ENCODE results near the gene MRPL36. TPM values are rescaled to one million over a fixed set of nuclear protein-coding genes. Genes with fewer than 3 reads are reported as not detected.
"Not testable (repeated sequence)": the region's sequence is repeated elsewhere in the genome, so short reads cannot be mapped to it uniquely, and the experiment has no call there.

Gene MRPL36
- total and polyA plus RNA-seq, 8 donors = 20.7 to 38.4 (median 29.0) TPM

- Histone ChIP-seq H3K4me3 (no peak overlapping the region), H3K9me3 (no peaks in the 10 kb centered on the region), H3K27ac (no peak overlapping the region), H3K36me3 (peaks cover 0 to 29% of the 10 kb centered on the region in 2 donors), H3K27me3 (peaks cover 0 to 3% of the 10 kb centered on the region in 2 donors), H3K4me1 (peaks cover 0 to 13% of the 10 kb centered on the region in 2 donors)
- ATAC-seq (no peak), DNase-seq (peak in 2 of 4 donors; percentile 27 to 74)
- TF ChIP-seq, protein P1, sequence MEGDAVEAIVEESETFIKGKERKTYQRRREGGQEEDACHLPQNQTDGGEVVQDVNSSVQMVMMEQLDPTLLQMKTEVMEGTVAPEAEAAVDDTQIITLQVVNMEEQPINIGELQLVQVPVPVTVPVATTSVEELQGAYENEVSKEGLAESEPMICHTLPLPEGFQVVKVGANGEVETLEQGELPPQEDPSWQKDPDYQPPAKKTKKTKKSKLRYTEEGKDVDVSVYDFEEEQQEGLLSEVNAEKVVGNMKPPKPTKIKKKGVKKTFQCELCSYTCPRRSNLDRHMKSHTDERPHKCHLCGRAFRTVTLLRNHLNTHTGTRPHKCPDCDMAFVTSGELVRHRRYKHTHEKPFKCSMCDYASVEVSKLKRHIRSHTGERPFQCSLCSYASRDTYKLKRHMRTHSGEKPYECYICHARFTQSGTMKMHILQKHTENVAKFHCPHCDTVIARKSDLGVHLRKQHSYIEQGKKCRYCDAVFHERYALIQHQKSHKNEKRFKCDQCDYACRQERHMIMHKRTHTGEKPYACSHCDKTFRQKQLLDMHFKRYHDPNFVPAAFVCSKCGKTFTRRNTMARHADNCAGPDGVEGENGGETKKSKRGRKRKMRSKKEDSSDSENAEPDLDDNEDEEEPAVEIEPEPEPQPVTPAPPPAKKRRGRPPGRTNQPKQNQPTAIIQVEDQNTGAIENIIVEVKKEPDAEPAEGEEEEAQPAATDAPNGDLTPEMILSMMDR (IDR thresholded peaks at IDR 0.05) = no peak
- intact Hi-C loops (cut with DNase I) = no loop called here
Observed at GRCh38 chr5:1793966-1794900, 5.4 kb downstream of the MRPL36 start.

GRCh38 chr5:1793301-1793740 is 6.3 kb downstream of the MRPL36 start:
- H3K27ac ChIP-seq = peak overlapping the region in 1 of 2 donors; percentile 37
- ATAC-seq = no peak
- TF ChIP-seq, protein P1 (IDR thresholded peaks at IDR 0.05) = no peak

GRCh38 chr5:1792842-1793266 is 6.8 kb downstream of the MRPL36 start:
- H3K4me3 ChIP-seq = no peak overlapping the region
- H3K4me1 ChIP-seq = peaks cover 0 to 2% of the 10 kb centered on the region in 2 donors
- peaks cover 0 to 13% of the 10 kb centered on the region in 2 donors for H3K27me3 ChIP-seq
- ATAC-seq (peak; percentile 32), DNase-seq (peak in 1 of 4 donors; percentile 32)
- no peaks in the 10 kb centered on the region for H3K9me3 ChIP-seq
- intact Hi-C loops (cut with DNase I) = no loop called here
- TF ChIP-seq, protein P1 (IDR thresholded peaks at IDR 0.05) = no peak
- no peak overlapping the region for H3K27ac ChIP-seq
- peaks cover 0 to 20% of the 10 kb centered on the region in 2 donors for H3K36me3 ChIP-seq

More at GRCh38 chr5:1793301-1793740, 6.3 kb downstream of the MRPL36 start:
- Histone ChIP-seq H3K27me3 (peaks cover 0 to 9% of the 10 kb centered on the region in 2 donors), H3K9me3 (no peaks in the 10 kb centered on the region), H3K4me3 (no peak overlapping the region), H3K36me3 (peaks cover 0 to 25% of the 10 kb centered on the region in 2 donors), H3K4me1 (peaks cover 0 to 5% of the 10 kb centered on the region in 2 donors)
- intact Hi-C loops (cut with DNase I) = no loop called here
- DNase-seq = peak in 2 of 4 donors; percentile 27 to 58

GRCh38 chr5:1791176-1791575 is 8.5 kb downstream of the MRPL36 start:
- Histone ChIP-seq H3K4me3 (no peak overlapping the region), H3K36me3 (peaks cover 0 to 3% of the 10 kb centered on the region in 2 donors), H3K27me3 (peaks cover 0 to 26% of the 10 kb centered on the region in 2 donors), H3K9me3 (no peaks in the 10 kb centered on the region), H3K27ac (no peak overlapping the region), H3K4me1 (no peaks in the 10 kb centered on the region)
- no peak for ATAC-seq
- intact Hi-C loops (cut with DNase I) = no loop called here
- DNase-seq = no peak
- TF ChIP-seq, protein P1 (IDR thresholded peaks at IDR 0.05) = no peak

- no peaks in the 10 kb centered on the region for H3K4me1 ChIP-seq
- H3K36me3 ChIP-seq = no peaks in the 10 kb centered on the region
- peak in 1 of 4 donors; percentile 12 for DNase-seq
- ATAC-seq = no peak
- no peaks in the 10 kb centered on the region for H3K9me3 ChIP-seq
- no peak overlapping the region for H3K4me3 ChIP-seq
- intact Hi-C loops (cut with DNase I) = no loop called here
- H3K27ac ChIP-seq = peak overlapping the region in 1 of 2 donors; percentile 13
- H3K27me3 ChIP-seq = peaks cover 0 to 30% of the 10 kb centered on the region in 2 donors
- TF ChIP-seq, protein P1 (IDR thresholded peaks at IDR 0.05) = no peak
Observed at GRCh38 chr5:1789834-1790471, 9.7 kb downstream of the MRPL36 start.

GRCh38 chr5:1789438-1789833 is 10.2 kb downstream of the MRPL36 start:
- Histone ChIP-seq H3K27ac (peak overlapping the region in 1 of 2 donors; percentile 13), H3K27me3 (peaks cover 0 to 30% of the 10 kb centered on the region in 2 donors)
- H3K36me3 ChIP-seq; intact Hi-C loops (cut with DNase I); H3K9me3 ChIP-seq; H3K4me3 ChIP-seq; H3K4me1 ChIP-seq; DNase-seq; ATAC-seq: not testable (repeated sequence)
